Measurements from ENCODE around the gene NRL.

NRL gene

GRCh38 chr14:24064856-24065255 is 49.9 kb downstream of the NRL start:
- DNase-seq, result no peak

- DNase-seq, result no peak
Observed at GRCh38 chr14:24064091-24064795, 50.5 kb downstream of the NRL start.

DNA sequence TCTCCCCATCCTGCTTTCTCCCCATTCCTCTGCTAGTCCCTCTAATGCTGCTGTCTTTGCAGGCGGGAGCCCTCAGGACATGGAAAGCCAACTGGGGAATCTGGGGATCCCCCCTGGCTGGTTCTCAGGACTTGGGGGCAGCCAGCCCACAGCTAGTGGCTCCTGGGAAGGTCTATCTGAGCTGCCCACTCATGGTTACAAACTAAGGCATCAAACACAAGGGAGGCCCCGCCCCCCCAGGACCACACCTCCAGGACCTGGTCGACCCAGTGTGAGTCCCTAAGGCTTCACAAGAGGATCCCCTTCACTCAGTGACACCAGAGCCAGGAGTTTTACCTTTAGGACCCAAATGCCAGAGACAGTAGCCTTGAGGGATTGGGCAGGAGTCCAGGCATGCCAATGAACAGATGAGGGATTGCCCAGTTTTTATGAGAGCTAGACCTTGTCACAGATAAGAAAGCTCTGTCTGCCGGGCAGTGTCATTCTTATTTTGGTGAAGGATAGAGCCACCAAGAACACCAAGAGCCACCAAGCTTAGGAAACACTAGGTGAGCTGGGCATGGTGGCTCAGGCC is 51.4 kb downstream of the NRL start:
- no peak for DNase-seq

DNA sequence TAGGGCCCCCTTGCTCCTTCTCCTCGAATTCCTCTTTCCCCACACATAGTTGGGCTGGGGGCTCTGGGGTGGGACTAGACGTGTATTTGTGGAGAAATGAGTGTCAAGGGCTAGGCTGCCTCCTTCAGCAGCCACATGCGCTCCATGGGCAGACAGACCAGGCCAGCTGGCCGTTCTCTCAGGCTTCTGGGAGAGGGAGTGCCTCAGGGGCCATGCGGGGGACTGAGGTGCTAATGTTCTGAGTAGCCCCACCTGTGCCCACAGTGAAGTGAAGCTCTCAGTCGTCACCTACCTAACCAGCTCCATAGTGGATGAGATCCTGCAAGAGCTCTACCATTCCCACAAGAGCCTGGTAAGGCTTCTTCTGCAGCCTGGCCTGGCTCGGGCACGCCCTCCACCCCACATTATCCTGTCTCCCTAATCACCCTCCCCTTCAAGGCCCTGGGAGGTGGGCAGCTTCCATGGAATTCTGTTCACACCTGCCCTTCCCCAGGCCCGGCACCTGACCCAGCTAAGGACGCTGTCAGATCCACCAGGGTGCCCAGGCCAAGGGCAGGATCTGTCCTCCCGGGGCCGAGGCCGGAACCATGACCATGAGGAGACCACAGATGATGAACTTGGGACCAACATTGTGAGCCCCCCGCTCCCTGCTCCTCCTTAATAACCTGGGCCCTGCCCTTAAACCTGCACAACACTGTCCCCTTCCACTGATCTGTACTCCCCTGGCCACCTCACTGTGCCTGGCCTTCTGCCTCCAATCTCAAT is 52.4 kb downstream of the NRL start:
- no peak for DNase-seq

- no peak for DNase-seq
Observed at GRCh38 chr14:24060984-24061913, 53.5 kb downstream of the NRL start.

- no peak for DNase-seq
Observed at GRCh38 chr14:24060443-24060842, 54.3 kb downstream of the NRL start.

DNA sequence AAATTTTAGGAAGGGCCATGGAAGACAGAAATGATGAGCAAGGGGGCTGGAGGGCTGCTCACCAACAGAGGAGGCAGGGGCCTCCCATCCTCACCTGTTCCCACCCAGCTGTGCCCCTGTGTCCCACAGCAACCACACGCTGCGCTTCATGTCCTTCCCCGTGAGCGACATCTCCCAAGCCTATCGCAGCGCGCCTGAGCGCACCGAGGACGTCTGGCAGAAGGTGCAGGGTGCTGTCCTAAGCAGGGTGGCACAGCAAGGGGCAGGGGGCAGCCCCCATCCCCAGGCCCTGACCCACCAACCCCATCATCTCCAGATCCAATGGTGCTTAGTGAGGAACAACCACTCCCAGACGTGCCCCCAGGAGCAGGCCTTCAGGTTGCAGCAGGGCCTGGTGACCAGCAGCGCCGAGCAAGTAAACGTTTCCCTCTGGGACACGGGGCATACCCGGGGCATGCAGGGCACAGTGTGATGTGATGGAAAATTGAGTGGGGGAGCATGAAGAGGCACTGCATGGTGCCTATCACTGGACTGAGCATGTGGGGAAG is 54.8 kb downstream of the NRL start:
- no peak for DNase-seq

DNA sequence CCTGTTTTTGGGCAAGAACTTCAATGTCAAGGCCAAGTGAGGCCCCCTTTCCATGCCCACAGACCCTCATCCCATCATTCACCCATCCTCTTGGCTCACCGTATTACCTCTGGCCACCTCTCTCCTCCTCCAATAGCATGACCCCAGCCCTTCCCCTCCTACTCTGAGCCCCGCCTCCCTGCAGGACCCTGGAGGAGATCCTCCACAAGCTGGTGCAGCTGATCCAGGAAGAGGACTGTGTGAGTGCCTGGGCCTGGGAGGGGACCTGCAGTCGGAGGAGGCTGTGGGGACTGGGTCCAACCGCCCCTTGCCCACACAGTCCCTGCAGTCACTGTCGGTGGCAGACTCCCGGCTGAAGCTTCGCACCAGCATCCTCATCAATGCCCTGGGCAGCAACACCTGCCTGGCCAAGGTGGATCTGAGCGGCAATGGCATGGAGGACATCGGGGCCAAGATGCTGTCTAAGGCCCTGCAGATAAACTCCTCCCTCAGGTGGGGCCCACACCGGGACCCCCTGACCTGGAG is 55.7 kb downstream of the NRL start:
- no peak for DNase-seq

DNA sequence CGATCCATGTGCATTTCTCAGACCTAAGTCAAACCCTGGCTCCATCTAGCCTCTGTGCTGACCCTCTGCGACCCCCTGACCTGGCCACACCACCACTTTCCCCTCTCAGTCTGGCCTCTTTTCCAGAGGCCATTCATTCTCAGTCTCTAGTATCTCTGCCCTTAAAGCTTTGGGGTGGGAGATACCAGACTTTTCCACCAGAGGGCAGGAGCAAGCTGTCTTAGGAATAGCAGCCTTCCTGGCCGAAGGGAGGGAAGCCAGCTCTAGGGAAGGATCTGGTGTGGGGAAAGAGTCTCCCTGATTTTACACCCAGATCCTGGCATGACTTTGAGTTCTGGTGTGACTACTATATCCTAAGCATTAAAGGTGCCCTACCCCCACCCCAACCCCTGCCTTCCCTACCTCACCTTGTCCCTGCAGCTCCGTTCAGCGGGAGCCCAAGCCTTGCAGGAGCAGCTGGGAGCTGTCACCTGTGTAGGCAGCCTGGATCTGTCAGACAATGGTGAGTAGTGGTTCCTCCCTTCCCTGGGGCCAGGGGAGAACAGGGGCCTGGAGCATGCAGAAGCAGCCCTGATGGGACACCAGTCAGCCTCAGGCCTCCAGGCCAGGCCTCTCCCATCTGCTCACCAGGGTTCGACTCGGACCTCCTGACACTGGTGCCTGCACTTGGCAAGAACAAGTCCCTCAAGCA is 56.3 kb downstream of the NRL start:
- peak; percentile 39 for DNase-seq

DNA sequence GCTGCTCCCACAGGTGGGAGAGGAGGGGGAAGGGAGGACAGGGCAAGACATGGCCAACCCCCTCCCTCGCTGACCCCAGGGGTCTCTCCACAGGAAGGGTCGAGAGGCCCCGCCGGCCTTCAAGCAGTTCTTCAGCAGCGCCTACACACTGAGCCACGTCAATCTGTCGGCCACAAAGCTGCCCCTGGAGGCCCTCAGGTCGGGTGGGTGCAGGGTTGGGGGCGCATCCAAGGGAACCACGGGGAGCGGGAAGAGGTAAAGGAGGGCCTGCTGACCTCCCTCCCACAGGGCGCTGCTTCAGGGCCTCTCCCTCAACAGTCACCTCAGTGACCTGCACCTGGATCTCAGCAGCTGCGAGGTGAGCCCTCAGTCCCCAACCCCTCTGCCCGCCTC is 56.9 kb downstream of the NRL start:
- DNase-seq, result no peak

DNA sequence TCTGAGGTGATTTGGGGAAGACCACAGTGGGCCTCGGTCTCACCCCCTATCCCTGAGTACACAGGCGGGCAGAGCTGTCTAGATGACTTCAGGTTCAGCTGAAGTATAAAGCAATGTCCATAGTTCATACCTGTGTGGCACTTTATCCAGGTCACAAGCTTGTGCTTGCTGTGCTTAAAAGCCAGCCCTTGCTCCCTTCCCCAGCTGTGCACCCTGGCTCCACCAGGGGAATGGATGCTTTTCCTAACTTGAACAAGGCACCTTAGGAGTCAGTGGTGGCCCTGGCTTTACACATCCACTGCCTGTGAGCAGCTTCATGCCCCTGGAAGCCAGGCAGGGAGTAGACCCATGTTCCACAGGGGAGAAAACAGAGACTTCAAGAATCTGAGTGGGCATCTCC is 57.5 kb downstream of the NRL start:
- DNase-seq, result no peak

- DNase-seq, result no peak
Observed at GRCh38 chr14:24056800-24057184, 58.0 kb downstream of the NRL start.

GRCh38 chr14:24055971-24056799 is 58.6 kb downstream of the NRL start:
- no peak for DNase-seq

GRCh38 chr14:24054646-24055045 is 60.1 kb downstream of the NRL start:
- DNase-seq, result no peak

DNA sequence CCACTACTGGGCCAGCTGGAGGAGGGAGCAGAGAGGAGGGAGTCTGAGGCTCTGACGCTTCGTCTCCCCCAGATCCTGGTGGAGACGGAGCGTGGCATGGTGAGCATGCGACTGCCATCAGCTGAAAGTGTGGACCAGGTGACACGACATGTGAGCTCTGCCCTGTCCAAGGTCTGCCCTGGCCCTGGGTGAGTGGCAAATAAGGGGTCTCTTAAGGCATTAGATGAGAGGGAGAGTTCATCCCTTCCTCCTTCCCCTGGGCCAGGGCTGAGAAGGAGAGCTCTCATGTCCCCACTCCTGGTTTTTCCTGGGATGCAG is 60.5 kb downstream of the NRL start:
- no peak for DNase-seq

DNA sequence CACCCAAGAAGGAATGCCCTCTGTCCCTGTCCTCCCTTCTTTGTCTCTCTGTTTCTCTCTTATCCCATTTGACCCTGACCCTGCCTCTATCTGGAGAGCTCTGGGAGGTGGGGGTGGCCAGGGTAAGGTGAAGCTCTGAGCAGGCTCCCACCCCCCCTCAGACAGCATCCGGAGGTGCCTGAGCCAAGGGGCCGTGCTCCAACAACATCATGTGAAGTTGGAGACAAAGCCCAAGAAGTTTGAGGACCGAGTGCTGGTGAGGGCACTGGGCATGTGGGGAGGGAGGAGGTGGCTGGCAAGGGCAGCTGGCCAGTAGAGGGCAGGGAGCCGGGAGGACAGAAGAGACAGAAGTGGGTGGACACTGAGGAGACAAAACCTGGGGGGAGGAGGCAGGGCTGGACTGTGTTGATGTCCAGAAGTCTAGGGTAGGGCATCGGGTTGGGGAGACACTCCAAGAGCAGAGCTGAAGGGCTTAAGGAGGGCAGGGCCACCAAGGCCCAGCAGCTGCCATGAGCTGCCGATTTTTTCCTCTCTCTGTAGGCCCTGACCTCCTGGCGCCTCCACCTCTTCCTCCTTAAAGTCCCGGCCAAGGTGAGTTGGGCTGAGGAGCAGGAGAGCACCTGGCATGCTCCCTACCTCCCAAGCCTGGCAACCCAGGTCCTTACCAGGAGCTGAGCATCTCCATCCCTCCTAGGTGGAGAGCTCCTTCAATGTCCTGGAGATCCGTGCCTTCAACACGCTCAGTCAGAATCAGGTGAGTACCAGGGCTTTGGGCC is 61.0 kb downstream of the NRL start:
- no peak for DNase-seq

GRCh38 chr14:24052656-24053547 is 61.8 kb downstream of the NRL start:
- no peak for DNase-seq

DNA sequence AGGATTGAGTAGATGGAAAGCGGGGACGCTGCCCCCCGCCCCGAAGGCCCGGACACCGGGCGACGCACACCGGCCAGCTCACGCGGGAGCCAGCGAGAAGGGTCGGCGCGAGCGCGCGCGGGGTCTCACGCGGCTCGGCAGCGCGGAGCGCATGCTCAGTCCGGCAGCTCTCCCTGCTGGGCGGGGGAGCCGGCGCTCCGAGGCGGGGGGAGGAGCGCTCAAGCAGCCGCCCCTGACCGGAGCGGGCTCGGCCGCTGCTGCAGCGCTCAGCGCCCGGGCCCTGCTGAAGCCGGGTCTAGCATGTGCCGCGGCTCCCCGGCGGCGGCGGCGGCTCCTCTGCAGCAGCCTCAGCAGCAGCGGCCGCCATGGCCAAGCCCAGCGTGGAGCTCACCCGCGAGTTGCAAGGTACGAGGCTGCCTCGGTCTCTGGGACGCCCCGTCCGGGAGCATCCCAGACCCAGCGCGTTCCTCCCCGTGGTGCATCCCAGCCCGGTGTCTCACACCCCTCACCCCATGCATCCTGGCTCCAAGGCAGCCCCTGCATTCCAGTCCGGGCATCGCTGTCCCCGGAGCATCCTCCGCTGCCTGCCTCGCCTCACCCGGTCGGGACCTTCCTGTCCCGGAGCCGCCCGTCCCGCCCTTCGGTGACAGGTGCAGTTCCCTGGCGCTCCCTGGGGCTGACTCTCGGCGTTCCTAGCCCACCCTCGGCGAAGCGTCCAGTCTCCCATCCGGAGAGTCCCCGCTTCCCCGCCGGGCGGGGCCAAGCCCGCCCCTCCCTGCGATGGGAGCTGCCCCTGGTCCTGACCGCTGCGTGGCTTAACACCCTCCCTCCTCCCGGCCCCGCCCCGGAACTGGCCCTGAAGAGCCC is 62.7 kb downstream of the NRL start, which contains the start of gene CARMIL3:
Gene CARMIL3 (plus strand): TSS at position 221 of the 867 bp plus-strand sequence. CDS start 145 bp downstream, at position 366.
- peak; percentile 35 for DNase-seq

Measured in NCI-H1048 (cell line).